Uterus (tissue), 4 donors: ENCODE data around the gene MYOG. TPM values are rescaled to one million over a fixed set of nuclear protein-coding genes. Genes with fewer than 3 reads are reported as not detected.

Experiments used
- DNase-seq, 2 donors: peaks; one replicate each; pipeline ENCODE4 v3.0.0-alpha.2; 2019 to 2020
- H3K27ac ChIP-seq, 2 donors: fragments of 200-600 bp; sonication (generic); 1 replicate in 1 of 2; 2 replicates in 1 of 2; pipeline ENCODE4 v1.5.1; 2016 to 2018
- H3K27me3 ChIP-seq, 2 donors: fragments of 200-600 bp; sonication (generic); one replicate each; pipeline ENCODE4 v1.5.1; 2018 to 2019; ENCODE audit warnings: control low read depth in 1 of 2
- H3K36me3 ChIP-seq, 2 donors: fragments of 200-600 bp; sonication (generic); one replicate each; pipeline ENCODE4 v1.5.1; 2019; ENCODE audit warnings: control low read depth in 1 of 2
- H3K4me1 ChIP-seq, 2 donors: fragments of 200-600 bp; sonication (generic); one replicate each; pipeline ENCODE4 v1.5.1; 2018 to 2019; ENCODE audit warnings: control low read depth in 1 of 2
- H3K4me3 ChIP-seq, 2 donors: fragments of 200-600 bp; sonication (generic); 1 replicate in 1 of 2; 2 replicates in 1 of 2; pipeline ENCODE4 v1.5.1; 2018 to 2019; ENCODE audit warnings: mild to moderate bottlenecking in 1 of 2
- H3K9me3 ChIP-seq, 2 donors: fragments of 200-600 bp; sonication (generic); one replicate each; pipeline ENCODE4 v1.5.1; 2019; ENCODE audit warnings: control low read depth in 1 of 2
- POLR2A ChIP-seq, 2 donors: fragments of 450-650 bp; IDR thresholded peaks; one replicate each; pipeline ENCODE4 v1.6.1; 2016; ENCODE audit warnings: antibody characterized with exemption in 2 of 2, mild to moderate bottlenecking in 1 of 2, moderate library complexity in 1 of 2
- intact Hi-C: fragments of 100-400 bp; cut with DNase I; formaldehyde crosslinking; loops from one replicate; pipeline ENCODE4 v1.15.1; 2023; ENCODE audit warnings: low total_unique reads
- total RNA-seq, 4 donors: library from RNA; depleted of rRNA in 3 of 4; stranded (reverse); fragments of >200 nt in 3 of 4; gene quantifications; one replicate each; pipeline versions ENCODE4 v1.1.0 to v1.2.4, GENCODE V29; 2014 to 2023
- TF ChIP-seq, protein P1 (sequence below), 4 experiments: fragments of 200-600 bp in 2 of 4; fragments of 450-650 bp in 2 of 4; sonication (generic) in 2 of 4; IDR thresholded peaks; one replicate each; pipeline ENCODE4 v1.5.1; 2016 to 2019; ENCODE audit warnings: antibody characterized with exemption in 4 of 4, mild to moderate bottlenecking in 2 of 4, moderate library complexity in 1 of 4
- donor health status: DM: yes; HTN: yes; CAD: no.

MYOG gene
- total RNA-seq, 4 donors from 2014 or later, result not detected

DNA sequence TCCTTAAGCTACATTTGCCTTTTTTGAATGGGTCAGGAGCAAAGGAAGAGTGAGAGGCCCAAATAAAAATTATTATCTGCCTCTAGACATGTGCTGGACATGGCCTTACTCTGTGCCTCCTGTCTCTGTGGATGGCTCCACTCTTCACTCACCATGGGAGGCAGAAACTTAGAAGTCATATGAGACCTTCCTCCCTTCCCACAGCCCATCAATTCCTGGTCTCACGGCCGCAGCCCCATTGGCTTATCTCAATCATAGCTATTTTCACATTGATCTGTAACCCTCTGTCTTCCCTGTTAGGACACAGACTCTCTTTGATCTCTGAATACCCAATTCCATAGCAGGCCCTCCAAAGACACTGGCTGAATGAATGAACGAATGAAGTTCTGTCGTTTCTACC is 27.5 kb upstream of the MYOG start:
- Histone ChIP-seq H3K4me3 (no peak overlapping the region), H3K9me3 (no peaks in the 10 kb centered on the region), H3K27ac (no peak overlapping the region), H3K36me3 (no peaks in the 10 kb centered on the region), H3K4me1 (no peaks in the 10 kb centered on the region), H3K27me3 (no peaks in the 10 kb centered on the region)
- intact Hi-C loops, result no loop called here
- no peak for DNase-seq
- TF ChIP-seq, protein P1, sequence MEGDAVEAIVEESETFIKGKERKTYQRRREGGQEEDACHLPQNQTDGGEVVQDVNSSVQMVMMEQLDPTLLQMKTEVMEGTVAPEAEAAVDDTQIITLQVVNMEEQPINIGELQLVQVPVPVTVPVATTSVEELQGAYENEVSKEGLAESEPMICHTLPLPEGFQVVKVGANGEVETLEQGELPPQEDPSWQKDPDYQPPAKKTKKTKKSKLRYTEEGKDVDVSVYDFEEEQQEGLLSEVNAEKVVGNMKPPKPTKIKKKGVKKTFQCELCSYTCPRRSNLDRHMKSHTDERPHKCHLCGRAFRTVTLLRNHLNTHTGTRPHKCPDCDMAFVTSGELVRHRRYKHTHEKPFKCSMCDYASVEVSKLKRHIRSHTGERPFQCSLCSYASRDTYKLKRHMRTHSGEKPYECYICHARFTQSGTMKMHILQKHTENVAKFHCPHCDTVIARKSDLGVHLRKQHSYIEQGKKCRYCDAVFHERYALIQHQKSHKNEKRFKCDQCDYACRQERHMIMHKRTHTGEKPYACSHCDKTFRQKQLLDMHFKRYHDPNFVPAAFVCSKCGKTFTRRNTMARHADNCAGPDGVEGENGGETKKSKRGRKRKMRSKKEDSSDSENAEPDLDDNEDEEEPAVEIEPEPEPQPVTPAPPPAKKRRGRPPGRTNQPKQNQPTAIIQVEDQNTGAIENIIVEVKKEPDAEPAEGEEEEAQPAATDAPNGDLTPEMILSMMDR (IDR thresholded peaks at IDR 0.05), result no peak

DNA sequence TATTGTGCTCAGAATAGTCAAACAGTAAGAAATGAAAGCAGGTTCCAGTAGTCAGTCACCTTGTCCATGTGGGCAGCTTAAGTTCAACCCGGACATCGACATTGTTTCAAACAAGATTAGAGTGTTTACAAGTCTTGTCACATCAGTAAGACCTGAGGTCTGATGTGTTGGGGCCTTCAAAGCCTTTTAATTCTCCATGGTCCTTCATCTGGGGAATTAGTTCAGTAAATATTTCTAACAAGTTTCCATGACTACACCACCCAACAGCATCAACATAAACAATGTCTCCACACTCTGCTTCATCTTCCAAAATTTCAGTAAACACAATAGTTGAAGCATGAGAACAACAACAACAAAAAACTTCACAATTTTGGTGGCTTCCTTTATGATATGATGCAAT is 26.7 kb upstream of the MYOG start:
- H3K36me3 ChIP-seq, result no peaks in the 10 kb centered on the region
- intact Hi-C loops, result no loop called here
- H3K27ac ChIP-seq, result no peak overlapping the region
- no peaks in the 10 kb centered on the region for H3K27me3 ChIP-seq
- H3K9me3 ChIP-seq, result no peaks in the 10 kb centered on the region
- H3K4me3 ChIP-seq, result no peak overlapping the region
- no peak for DNase-seq
- TF ChIP-seq, protein P1 (IDR thresholded peaks at IDR 0.05), result no peak
- TF ChIP-seq POLR2A (IDR thresholded peaks at IDR 0.05), result no peak
- no peaks in the 10 kb centered on the region for H3K4me1 ChIP-seq

DNA sequence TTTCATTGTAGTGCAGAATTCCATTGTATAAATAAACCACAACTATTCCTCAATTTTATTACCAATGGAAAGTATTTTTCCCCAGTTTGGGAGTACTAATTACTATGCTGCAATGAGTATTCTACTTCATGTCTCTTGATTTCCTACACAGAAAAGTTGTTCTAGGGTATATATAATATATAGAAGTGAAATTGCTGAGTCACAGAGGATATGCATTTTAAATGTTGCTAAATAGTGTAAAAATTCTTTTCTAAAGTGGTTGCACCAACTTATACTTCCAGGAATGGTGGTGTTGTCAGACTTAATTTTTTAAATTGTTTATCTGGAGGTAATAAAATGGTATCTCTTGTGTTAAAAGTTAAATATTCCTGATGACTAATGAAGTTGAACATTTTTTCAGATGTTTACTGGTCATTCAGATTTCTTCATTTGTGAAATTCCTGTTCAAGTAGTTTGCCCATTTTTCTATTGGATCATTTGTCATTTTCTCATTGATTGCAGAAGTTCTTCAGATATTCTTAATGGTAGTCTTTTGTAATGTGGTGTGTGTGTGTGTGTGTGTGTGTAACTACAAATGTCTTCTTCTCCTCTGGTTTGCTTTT is 19.1 kb upstream of the MYOG start:
- Histone ChIP-seq H3K27me3 (no peaks in the 10 kb centered on the region), H3K27ac (no peak overlapping the region), H3K4me1 (no peaks in the 10 kb centered on the region), H3K4me3 (no peak overlapping the region), H3K9me3 (no peaks in the 10 kb centered on the region), H3K36me3 (no peaks in the 10 kb centered on the region)
- DNase-seq, result no peak
- TF ChIP-seq POLR2A (IDR thresholded peaks at IDR 0.05), result no peak
- TF ChIP-seq, protein P1 (IDR thresholded peaks at IDR 0.05), result no peak
- intact Hi-C loops, result no loop called here

- TF ChIP-seq, protein P1 (IDR thresholded peaks at IDR 0.05), result no peak
- no peak for TF ChIP-seq POLR2A (IDR thresholded peaks at IDR 0.05)
- Histone ChIP-seq H3K9me3 (no peaks in the 10 kb centered on the region), H3K27me3 (no peaks in the 10 kb centered on the region), H3K27ac (no peak overlapping the region), H3K4me1 (no peaks in the 10 kb centered on the region), H3K4me3 (no peak overlapping the region), H3K36me3 (no peaks in the 10 kb centered on the region)
- intact Hi-C loops, result no loop called here
- DNase-seq, result no peak
Measured at GRCh38 chr1:203103829-203104495, 18.1 kb upstream of the MYOG start.

DNA sequence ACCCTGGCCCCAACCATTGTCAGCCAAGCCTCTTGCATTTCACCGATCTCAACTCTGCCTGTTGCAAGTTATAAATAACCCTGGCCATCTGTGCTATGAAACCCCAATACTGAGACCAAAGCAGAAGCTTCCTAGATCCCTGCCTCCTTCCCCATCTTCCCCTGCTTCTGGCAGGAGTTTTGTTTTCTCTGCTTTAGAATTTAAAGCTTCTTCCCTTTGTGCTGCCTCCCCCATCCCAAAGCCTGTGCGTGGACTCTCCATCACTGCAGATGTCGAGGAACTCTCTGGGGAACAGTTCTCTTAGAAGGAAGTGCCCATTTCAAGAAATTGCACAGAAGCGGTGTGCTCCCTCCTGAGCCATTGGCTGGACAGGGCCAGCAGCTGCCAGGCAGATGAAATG is 17.4 kb upstream of the MYOG start:
- Histone ChIP-seq H3K36me3 (no peaks in the 10 kb centered on the region), H3K27ac (no peak overlapping the region), H3K9me3 (no peaks in the 10 kb centered on the region), H3K27me3 (no peaks in the 10 kb centered on the region), H3K4me3 (no peak overlapping the region), H3K4me1 (no peaks in the 10 kb centered on the region)
- DNase-seq, result no peak
- TF ChIP-seq, protein P1 (IDR thresholded peaks at IDR 0.05), result no peak
- TF ChIP-seq POLR2A (IDR thresholded peaks at IDR 0.05), result no peak
- intact Hi-C loops, result no loop called here
